HG03378 (cell line): Measurements from ENCODE around the gene ZC3H7B.
A peak's percentile ranks its signal among the peaks of the same experiment; 100 is the strongest.
"Not testable (repeated sequence)": the region's sequence is repeated elsewhere in the genome, so short reads cannot be mapped to it uniquely, and the experiment has no call there.

Source experiments
- ATAC-seq: cut with Tn5 transposase; IDR thresholded peaks from one replicate; pipeline ENCODE4 v1.9.1; 2021; ENCODE audit warnings: mild to moderate bottlenecking, moderate library complexity; ENCODE audit not compliant: unreplicated experiment

ZC3H7B gene

GRCh38 chr22:41285441-41285819 lies 15.9 kb upstream of the ZC3H7B start:
- ATAC-seq = peak; percentile 8

DNA sequence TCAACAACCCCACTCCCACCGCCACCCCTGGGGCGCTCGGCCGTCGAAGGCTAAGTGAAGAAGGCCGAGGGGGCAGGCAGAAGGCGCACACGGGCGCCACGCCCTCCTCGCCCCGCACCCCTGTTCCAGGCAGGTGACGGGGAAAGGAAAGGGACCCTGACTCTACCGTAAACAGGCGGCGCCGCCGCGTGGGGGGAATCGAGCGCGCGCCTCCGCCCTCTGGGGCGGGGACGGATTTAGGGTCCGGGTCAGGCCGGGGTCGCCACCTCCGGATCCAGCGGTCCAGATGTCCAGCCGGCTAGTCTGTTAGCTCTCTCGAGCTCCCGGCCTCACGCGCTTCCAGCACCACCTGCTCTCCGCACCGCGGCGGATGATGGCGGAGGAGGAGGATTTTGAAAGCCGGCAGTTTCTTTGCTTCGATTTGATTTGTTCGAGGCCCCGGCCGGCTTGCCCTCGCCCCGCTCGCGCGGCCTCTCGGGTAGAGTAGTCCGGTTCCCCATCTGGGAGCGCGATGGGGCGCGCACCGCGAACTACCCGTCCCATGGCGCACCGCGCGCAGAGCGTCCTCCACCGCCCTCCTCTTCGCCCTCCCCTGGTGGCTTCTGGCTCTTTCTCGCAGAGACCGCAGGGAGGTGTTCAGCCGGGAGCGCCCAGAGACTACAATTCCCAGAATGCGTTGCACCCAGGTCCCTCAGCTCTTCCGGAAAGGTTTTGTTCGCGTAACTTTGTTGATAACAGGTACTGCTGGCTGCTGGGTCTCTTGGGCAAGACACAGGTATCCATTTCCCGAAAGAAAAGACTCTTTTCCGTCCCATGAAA lies 15.3 kb upstream of the ZC3H7B start, which contains the start of gene RANGAP1:
Gene RANGAP1 (minus strand): TSS at position 368 of the 819 bp plus-strand sequence. CDS start 5,143 bp downstream, outside the sequence.
- ATAC-seq = peak; percentile 77

DNA sequence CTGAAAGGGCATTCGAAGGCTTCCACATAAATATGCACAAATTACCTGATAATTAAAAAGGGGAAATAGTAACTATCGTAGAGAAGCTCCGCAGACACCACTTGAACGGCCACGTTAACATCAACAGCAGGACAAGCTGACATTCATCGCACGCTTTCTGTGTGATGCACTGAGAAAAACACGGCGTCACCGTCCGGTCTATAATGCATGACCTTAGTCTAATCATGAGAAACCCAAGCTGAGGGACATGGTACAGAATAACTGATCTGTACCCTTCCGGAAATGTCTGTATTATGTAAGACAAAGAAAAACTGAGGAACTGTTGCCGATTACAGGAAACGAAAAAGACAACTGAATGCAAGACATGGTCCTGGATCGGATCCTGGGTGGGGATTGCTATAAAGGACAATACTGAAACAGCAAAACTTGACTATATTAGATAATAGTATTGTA lies 14.7 kb upstream of the ZC3H7B start:
- ATAC-seq = peak; percentile 22

DNA sequence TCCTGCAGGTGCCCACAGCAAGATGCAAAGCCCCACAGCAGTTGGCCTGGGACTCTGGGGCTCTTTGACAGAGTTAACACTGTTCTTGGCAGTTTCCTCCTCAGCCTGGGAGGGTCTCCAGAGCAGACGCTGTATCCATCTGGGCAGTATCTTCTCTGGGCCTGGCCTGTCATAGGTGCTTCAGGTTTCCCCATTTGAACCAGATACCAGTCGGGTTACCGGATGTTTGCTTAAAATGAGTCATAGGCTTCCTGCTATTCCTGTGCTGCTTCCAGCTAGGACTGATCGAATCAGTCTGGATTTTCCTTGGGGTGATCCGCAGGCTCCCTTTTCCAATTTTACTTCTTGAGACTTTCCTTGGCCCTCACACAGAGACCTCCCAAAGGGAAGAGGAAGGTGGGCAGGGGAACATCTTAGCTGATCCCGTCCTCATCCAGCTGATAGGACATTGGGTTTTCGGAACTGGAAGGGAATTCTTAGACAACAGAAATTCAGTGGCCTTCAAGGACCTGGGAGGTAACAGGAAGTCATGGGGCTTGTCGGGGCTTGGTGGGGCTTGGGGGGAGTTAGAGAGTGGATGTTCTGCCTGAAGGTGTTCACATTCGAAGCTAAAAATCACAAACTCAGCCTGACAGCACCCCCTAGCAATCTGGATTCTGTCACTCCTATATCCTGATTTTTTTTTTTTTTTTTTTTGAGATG lies 12.9 kb upstream of the ZC3H7B start:
- ATAC-seq = no peak

DNA sequence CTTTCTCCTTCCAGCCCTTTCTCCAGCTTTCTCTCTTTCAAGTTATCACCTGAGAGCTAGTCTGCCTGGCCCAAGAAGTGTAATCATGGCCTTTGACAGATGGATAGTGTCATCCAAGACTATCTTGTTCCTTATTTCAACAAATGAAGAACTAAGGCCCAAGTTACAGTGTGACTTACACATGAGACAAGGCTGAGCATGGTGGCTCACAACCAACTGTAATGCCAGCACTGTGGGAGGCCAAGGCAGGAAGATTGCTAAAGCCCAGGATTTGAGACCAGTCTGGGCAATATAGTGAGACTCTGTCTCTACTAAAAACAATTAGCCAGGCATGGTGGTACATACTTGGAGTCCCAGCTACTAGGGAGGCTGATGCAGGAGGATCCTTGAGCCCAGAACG lies 11.7 kb upstream of the ZC3H7B start:
- ATAC-seq = no peak

GRCh38 chr22:41290262-41291221 lies 10.8 kb upstream of the ZC3H7B start:
- no peak for ATAC-seq

DNA sequence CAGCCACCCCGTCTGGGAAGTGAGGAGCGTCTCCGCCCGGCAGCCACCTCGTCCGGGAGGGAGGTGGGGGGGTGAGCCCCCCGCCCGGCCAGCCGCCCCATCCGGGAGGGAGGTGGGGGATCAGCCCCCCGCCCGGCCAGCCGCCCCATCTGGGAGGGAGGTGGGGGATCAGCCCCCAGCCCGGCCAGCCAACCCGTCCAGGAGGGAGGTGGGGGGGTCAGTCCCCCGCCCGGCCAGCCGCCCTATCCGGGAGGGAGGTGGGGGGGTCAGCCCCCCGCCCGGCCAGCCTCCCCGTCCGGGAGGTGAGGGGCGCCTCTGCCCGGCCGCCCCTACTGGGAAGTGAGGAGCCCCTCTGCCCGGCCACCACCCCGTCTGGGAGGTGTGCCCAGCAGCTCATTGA lies 6.5 kb upstream of the ZC3H7B start:
- ATAC-seq = not testable (repeated sequence)

GRCh38 chr22:41296826-41297667 lies 4.3 kb upstream of the ZC3H7B start:
- no peak for ATAC-seq

DNA sequence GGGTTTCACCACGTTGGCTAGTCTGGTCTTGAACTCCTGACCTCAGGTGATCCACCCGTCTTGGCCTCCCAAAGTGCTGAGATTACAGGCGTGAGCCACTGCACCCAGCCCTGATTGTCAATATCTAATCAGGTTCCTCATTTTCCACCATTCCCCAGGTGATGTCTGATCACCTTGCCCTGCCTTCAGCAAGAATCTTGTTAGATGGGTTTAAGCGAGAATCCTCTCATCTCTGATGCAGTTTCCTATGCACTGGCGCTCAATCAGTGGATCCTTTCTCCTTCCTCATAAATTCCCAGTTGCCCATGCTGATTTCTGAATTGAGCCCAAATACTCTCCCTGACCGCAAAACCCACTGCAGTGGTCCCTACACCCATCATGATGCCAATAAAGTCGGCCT lies 664 bp upstream of the ZC3H7B start:
- no peak for ATAC-seq

DNA sequence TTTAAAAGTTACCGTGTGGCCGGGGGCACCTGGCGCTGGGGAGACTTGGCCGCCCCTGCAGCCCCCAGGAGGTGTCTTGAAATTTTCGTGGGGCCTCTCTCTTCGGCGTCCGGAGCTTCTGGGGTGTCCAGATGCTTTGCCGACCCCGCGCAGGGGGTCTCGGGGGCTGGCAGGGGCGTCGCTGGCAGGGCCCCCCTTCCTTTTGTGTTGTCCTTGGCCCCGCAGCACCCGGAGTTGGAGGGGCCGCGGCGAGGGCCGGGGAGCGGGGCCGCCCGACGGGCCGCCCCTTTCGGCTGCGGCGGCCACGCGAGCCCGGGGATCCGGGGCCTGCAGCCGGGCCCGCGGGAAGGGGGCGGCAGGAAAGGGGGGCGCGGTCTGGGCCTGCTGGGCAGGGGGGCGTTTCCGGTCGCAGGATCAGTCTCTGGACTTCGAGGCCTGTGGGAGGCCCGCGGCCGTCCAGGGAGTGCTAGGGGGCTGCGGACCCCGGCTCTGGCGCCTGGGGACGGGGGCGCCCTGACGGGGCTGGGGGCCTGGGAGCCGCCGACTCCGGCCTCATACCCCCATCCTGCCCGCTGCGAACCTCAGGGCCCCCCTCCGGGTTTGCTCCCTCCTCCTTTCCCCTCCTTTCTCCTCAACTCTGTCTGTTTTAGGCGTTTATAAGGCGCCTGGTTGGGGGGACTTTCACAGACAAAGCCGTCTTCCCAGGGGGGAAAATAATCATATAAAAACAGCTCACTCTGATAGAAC lies 869 bp downstream of the ZC3H7B start:
- ATAC-seq = no peak

- ATAC-seq = no peak
Observed at GRCh38 chr22:41302811-41303210, 1.5 kb downstream of the ZC3H7B start.

GRCh38 chr22:41305646-41306045 lies 4.3 kb downstream of the ZC3H7B start:
- ATAC-seq = no peak

DNA sequence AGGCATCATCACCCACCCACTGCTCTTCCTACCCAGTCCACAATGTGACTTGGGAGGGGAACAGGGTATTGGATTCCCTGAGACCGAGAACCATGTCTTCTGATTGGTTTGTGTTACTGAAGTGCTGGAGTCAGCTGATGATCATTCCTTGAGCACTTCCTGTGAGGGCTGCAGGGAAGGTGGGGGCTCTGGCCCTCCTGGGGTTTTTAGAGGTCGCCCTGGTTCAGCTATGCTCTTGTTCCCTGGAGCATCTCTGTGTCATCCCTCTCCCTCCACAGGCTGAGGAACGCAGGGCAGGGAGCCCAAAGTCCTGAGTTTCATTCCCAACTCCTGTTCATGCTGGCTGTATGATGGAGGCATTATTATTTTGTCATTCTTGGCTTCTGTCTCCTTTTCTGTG lies 6.7 kb downstream of the ZC3H7B start:
- ATAC-seq = no peak

DNA sequence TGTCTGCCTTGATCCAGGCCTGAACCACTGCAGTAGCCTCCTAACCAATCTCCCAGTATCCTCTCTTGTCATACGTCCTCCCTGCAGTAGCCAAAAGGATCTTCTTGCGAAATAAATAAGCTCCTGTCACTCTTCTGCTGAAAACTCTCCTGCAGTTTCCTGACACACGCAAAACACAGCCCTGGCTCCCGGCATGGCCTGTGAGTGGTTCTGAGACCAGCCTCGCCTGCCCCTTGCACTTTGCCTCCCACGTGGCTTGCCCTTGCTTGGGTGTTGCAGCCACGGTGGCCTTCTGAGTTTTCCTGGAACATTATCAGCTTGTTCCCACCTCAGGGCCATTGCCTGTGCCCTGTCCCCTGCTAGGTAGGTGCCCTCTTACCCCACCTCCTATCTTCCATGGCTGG lies 7.2 kb downstream of the ZC3H7B start:
- ATAC-seq = no peak

- ATAC-seq = no peak
Observed at GRCh38 chr22:41310336-41310735, 9.0 kb downstream of the ZC3H7B start.

GRCh38 chr22:41311487-41311886 lies 10.2 kb downstream of the ZC3H7B start:
- ATAC-seq = no peak

DNA sequence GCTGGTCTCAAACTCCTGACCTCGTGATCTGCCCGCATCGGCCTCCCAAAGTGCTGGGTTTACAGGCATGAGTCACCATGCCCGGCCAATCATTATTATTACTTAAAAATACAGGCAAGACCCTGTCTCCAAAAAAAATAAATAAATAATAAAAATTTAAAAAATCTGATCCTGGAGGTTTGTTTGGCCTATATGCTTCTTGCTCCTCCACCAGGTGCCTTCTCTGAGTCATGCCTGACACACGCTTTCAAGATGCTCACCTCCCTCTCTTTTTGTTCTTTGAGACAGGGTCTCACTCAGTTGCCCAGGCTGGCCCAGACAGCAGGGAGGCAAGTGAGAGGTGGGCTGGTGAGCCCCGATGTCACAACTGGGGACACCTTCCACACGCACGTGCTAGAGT lies 13.5 kb downstream of the ZC3H7B start:
- no peak for ATAC-seq

- no peak for ATAC-seq
Observed at GRCh38 chr22:41315586-41315985, 14.3 kb downstream of the ZC3H7B start.
